WI38 (cell line): ENCODE data around the gene PARD3.

Experiments used
- H3K4me3 ChIP-seq: 2 replicates; pipeline ENCODE4 v1.5.1; 2011; ENCODE audit warnings: low read depth, mild to moderate bottlenecking, control low read depth, low read length
- TF ChIP-seq, protein P1 (sequence below): IDR thresholded peaks from 2 replicates; pipeline ENCODE4 v1.5.1; 2012; ENCODE audit warnings: low read depth, mild to moderate bottlenecking, control low read depth, low read length

The PARD3 gene

GRCh38 chr10:34207343-34207742 lies 607.8 kb downstream of the PARD3 start:
- TF ChIP-seq, protein P1, sequence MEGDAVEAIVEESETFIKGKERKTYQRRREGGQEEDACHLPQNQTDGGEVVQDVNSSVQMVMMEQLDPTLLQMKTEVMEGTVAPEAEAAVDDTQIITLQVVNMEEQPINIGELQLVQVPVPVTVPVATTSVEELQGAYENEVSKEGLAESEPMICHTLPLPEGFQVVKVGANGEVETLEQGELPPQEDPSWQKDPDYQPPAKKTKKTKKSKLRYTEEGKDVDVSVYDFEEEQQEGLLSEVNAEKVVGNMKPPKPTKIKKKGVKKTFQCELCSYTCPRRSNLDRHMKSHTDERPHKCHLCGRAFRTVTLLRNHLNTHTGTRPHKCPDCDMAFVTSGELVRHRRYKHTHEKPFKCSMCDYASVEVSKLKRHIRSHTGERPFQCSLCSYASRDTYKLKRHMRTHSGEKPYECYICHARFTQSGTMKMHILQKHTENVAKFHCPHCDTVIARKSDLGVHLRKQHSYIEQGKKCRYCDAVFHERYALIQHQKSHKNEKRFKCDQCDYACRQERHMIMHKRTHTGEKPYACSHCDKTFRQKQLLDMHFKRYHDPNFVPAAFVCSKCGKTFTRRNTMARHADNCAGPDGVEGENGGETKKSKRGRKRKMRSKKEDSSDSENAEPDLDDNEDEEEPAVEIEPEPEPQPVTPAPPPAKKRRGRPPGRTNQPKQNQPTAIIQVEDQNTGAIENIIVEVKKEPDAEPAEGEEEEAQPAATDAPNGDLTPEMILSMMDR: no peak
- H3K4me3 ChIP-seq: no peak overlapping the region

- TF ChIP-seq, protein P1: no peak
Measured at GRCh38 chr10:34206935-34207268, 608.2 kb downstream of the PARD3 start.

GRCh38 chr10:34206078-34206934 lies 608.8 kb downstream of the PARD3 start:
- TF ChIP-seq, protein P1: no peak
- no peak overlapping the region for H3K4me3 ChIP-seq

More at GRCh38 chr10:34206935-34207268, 608.2 kb downstream of the PARD3 start:
- H3K4me3 ChIP-seq: no peak overlapping the region

- TF ChIP-seq, protein P1: no peak
- H3K4me3 ChIP-seq: no peak overlapping the region
Measured at GRCh38 chr10:34205452-34205851, 609.6 kb downstream of the PARD3 start.

GRCh38 chr10:34203966-34204630 lies 611.0 kb downstream of the PARD3 start:
- TF ChIP-seq, protein P1: no peak
- H3K4me3 ChIP-seq: no peak overlapping the region

DNA sequence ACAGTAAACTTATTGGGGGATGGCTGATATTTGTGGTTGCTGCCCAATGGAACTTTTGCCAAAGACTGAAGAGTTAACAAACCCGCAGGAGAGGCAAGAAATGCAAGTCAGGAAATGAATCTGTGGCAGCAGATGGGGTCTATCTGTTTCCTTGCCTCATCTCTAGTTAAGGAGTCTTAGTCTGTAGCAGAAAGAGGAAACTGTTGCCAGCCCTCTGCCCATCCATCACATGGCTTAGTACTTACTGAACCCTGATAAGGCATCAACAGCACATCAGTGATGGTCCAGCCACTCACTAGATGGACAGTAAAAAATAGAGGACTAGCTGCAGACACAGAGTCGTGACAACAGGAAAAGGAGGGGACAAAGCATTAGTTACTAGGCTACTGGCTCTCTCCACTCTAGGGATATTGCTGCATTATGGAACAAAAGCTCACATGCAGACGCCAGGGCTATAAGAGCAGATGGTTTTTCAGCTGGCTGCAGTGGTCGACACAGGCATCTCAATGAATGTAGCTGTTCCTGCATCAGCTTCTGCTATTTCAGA lies 614.7 kb downstream of the PARD3 start:
- TF ChIP-seq, protein P1: no peak
- no peak overlapping the region for H3K4me3 ChIP-seq

DNA sequence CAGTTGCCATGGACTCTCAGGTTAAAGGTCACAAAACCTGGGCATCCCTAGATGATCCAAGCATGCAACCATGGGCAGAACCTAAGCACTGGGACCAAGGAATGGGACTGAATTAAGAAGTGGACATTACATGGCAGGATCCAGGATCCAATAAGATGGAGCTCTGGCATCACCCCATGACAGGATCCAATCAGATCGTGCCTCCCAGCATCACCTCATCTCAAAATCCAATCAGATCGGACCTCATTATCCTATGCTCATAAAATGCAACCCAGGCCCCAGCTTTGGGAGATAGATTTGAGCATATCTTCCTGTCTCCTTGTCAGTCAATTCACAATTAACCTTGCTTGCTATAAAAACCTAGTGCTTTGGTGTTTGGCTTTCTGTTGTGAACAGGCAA lies 616.1 kb downstream of the PARD3 start:
- TF ChIP-seq, protein P1: no peak
- no peak overlapping the region for H3K4me3 ChIP-seq
